ENCODE results near the gene TRAF2. TPM values are rescaled to one million over a fixed set of nuclear protein-coding genes. Genes with fewer than 3 reads are reported as not detected.

The TRAF2 gene
- total RNA-seq, 1 donor from 2014 or later: 16.5 TPM

DNA sequence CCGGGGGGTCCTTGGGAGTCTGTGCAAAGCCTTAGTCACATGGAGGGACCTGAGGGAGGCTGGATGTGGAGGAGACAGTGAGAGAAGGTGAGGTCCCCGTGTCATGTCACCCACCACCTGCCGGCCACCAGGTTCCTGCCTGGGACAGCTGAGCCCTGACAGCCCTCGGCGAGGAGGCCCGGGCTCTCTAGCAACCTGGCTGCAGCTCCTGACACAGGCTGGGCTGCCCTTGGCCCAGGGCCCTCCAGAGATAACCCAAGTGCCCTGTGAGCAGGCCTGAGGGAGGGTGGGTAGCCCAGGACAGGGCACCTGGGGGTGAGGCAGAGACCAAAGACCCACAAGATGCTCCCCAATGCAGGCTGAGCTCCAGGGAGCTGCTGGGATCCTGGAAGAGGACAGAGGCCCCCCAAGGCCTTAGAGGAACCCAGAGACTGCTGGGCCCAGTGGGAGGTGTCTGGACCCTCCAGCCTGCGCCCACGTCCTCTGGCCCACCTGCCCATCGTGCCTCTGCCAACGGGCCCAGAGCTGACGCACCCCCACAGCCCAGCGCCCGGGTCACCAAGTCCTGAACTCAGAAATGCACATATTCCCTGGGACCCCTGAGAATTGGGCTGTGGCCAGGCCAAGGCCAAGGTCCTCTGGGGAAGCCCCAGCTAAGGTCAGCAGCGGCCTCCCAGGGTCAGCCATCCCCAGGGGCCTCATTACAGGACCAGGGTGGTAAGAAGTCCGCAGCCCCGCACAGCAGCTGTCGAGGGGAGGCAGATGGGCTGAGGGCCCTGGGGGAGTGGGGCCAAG lies 82.2 kb downstream of the TRAF2 start:
- intact Hi-C loops (cut with DNase I): no loop called here
- no peak overlapping the region for H3K27ac ChIP-seq
- TF ChIP-seq, protein P1, sequence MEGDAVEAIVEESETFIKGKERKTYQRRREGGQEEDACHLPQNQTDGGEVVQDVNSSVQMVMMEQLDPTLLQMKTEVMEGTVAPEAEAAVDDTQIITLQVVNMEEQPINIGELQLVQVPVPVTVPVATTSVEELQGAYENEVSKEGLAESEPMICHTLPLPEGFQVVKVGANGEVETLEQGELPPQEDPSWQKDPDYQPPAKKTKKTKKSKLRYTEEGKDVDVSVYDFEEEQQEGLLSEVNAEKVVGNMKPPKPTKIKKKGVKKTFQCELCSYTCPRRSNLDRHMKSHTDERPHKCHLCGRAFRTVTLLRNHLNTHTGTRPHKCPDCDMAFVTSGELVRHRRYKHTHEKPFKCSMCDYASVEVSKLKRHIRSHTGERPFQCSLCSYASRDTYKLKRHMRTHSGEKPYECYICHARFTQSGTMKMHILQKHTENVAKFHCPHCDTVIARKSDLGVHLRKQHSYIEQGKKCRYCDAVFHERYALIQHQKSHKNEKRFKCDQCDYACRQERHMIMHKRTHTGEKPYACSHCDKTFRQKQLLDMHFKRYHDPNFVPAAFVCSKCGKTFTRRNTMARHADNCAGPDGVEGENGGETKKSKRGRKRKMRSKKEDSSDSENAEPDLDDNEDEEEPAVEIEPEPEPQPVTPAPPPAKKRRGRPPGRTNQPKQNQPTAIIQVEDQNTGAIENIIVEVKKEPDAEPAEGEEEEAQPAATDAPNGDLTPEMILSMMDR (IDR thresholded peaks at IDR 0.05): no peak
- H3K4me1 ChIP-seq: peaks cover 8% of the 10 kb centered on the region
- no peaks in the 10 kb centered on the region for H3K27me3 ChIP-seq (ENCODE audit: low read depth)
- H3K36me3 ChIP-seq: no peaks in the 10 kb centered on the region
- DNase-seq (no peak), ATAC-seq (no peak)
- H3K4me3 ChIP-seq: no peak overlapping the region
- H3K9me3 ChIP-seq: no peaks in the 10 kb centered on the region

DNA sequence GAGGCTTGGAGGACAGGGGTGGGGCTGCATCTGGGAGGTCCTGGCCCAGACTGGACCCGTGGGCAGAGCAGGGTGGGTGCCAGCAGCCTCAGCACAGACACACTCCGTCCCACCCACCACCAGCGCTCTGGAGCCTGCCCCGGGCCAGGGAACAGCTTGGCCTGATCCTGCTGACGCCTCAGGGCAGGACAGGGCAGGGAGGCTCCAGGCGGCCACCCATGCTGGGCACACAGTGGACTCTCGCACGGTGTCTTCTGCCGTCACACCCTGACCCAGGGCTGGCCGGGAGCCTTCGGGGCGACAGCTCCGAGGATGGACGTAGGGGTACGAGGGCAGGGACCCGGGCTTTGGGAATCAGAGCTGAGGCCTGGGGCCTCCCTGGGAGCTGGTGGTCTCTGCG lies 82.8 kb downstream of the TRAF2 start:
- TF ChIP-seq, protein P1 (IDR thresholded peaks at IDR 0.05): no peak
- intact Hi-C loops (cut with DNase I): no loop called here

DNA sequence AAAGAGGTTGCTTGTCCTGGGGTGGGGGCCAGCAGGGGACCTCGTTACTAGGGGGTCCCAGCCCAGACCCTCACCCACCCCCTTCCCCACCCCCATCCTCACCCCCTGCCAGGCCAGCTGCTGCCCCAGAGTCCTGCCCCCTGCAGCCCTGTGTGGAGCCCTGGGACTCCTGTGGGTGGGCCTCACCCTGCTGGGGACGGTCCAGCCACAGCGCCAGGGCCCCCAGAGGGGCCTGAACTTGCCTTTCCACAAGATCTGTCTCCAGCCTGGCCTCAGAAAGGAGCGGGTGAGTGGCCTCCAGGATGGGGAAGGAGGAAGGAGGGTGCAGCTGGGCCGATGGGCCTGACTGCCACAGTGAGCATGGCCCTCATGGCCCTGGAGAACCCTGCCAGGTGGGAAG lies 83.5 kb downstream of the TRAF2 start:
- no peak for ATAC-seq
- H3K36me3 ChIP-seq: no peaks in the 10 kb centered on the region
- no peaks in the 10 kb centered on the region for H3K27me3 ChIP-seq (ENCODE audit: low read depth)
- no peak overlapping the region for H3K27ac ChIP-seq
- H3K4me1 ChIP-seq: peaks cover 18% of the 10 kb centered on the region
- no peaks in the 10 kb centered on the region for H3K9me3 ChIP-seq
- DNase-seq: no peak
- TF ChIP-seq, protein P1 (IDR thresholded peaks at IDR 0.05): no peak
- H3K4me3 ChIP-seq: no peak overlapping the region
- intact Hi-C loops (cut with DNase I): no loop called here

More for the DNA sequence above, 82.8 kb downstream of the TRAF2 start:
- H3K27me3 ChIP-seq (ENCODE audit: low read depth): no peaks in the 10 kb centered on the region
- H3K27ac ChIP-seq: no peak overlapping the region
- ATAC-seq (peak in 1 of 2 donors; percentile 14), DNase-seq (no peak)
- H3K9me3 ChIP-seq: no peaks in the 10 kb centered on the region
- no peak overlapping the region for H3K4me3 ChIP-seq
- H3K4me1 ChIP-seq: peaks cover 12% of the 10 kb centered on the region
- no peaks in the 10 kb centered on the region for H3K36me3 ChIP-seq

DNA sequence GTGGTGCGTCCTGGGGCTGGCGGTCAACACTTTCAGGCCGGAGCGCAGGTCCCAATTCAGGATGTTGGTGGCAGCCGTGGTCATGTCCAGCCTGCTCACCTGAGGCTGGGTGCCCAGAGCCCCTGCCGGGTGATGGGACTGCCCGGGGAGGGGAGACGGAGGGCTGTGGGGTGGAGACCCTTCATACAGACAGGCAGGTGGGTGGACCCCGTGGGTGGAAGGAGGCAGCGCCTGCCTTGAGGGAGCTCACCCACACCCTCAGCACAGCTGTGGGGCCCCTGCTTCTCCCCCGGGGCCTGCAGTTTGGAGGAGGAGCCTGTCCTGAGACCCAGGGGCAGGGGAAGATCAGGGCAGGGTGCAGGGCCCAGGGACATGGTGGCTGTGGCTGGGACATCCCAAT lies 84.0 kb downstream of the TRAF2 start:
- H3K4me3 ChIP-seq: no peak overlapping the region
- TF ChIP-seq, protein P1 (IDR thresholded peaks at IDR 0.05): no peak
- H3K27ac ChIP-seq: no peak overlapping the region
- no peaks in the 10 kb centered on the region for H3K9me3 ChIP-seq
- H3K36me3 ChIP-seq: no peaks in the 10 kb centered on the region
- no peaks in the 10 kb centered on the region for H3K27me3 ChIP-seq (ENCODE audit: low read depth)
- intact Hi-C loops (cut with DNase I): no loop called here
- peaks cover 24% of the 10 kb centered on the region for H3K4me1 ChIP-seq
- ATAC-seq (no peak), DNase-seq (no peak)

DNA sequence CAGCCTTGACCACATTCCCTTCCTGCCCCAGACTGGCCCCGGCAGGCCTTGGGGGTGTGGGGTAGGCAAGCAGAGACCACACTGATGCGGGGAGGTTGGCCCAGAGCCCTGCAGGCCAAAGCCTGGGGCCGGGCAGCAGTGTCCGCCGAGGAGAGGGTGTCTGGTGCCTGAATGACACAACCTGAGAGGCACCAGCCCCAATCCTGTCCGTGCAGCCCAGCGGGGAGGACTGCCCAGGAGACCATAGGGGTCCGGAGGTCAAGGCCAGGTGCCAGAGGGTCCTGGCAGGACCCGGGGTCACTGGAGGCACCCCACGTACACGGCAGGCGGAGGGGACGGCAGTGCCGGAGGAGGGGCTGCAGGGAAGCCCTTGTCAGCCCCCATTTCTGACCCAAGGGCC lies 85.4 kb downstream of the TRAF2 start:
- Histone ChIP-seq H3K4me1 (peaks cover 30% of the 10 kb centered on the region), H3K27me3 (ENCODE audit: low read depth) (no peaks in the 10 kb centered on the region), H3K9me3 (no peaks in the 10 kb centered on the region), H3K4me3 (no peak overlapping the region), H3K36me3 (no peaks in the 10 kb centered on the region), H3K27ac (no peak overlapping the region)
- no peak for DNase-seq
- ATAC-seq: no peak
- intact Hi-C loops (cut with DNase I): no loop called here
- TF ChIP-seq, protein P1 (IDR thresholded peaks at IDR 0.05): no peak

Data from lower lobe of right lung (tissue), 2 donors.